H9 (cell line): Measurements from ENCODE around the gene SOX21. TPM values are rescaled to one million over a fixed set of nuclear protein-coding genes. Genes with fewer than 3 reads are reported as not detected.

Experiments
- DNase-seq: peaks from one replicate; pipeline ENCODE4 v3.0.0-alpha.2; 2017
- H2AFZ ChIP-seq: one replicate; pipeline ENCODE4 v1.6.1; 2013; ENCODE audit warnings: mild to moderate bottlenecking, low read length, control low read depth, moderate library complexity
- H2AK5ac ChIP-seq: 2 replicates; pipeline ENCODE4 v1.6.1; 2013; ENCODE audit warnings: low read length, control low read depth, mixed read lengths; ENCODE audit not compliant: insufficient read length
- H2BK120ac ChIP-seq: one replicate; pipeline ENCODE4 v1.6.1; 2013; ENCODE audit warnings: low read depth, mild to moderate bottlenecking, low read length, control low read depth, inconsistent platforms; ENCODE audit not compliant: poor library complexity, severe bottlenecking
- H2BK12ac ChIP-seq: 2 replicates; pipeline ENCODE4 v1.6.1; 2013; ENCODE audit warnings: low read length, control low read depth, mixed read lengths, low read depth; ENCODE audit not compliant: insufficient read length
- H2BK15ac ChIP-seq: 2 replicates; pipeline ENCODE4 v1.6.1; 2013; ENCODE audit warnings: low read depth, low read length, control low read depth
- H2BK20ac ChIP-seq: one replicate; pipeline ENCODE4 v1.6.1; 2013; ENCODE audit warnings: low read depth, mild to moderate bottlenecking, low read length, control low read depth, inconsistent platforms; ENCODE audit not compliant: poor library complexity, severe bottlenecking
- H2BK5ac ChIP-seq: 2 replicates; pipeline ENCODE4 v1.6.1; 2013; ENCODE audit warnings: low read length, control low read depth, mixed read lengths; ENCODE audit not compliant: insufficient read length
- H3K14ac ChIP-seq: 2 replicates; pipeline ENCODE4 v1.6.1; 2013; ENCODE audit warnings: low read length, control low read depth; ENCODE audit not compliant: insufficient read depth
- H3K18ac ChIP-seq: 2 replicates; pipeline ENCODE4 v1.6.1; 2013; ENCODE audit warnings: low read depth, mild to moderate bottlenecking, mixed read lengths, low read length, control low read depth; ENCODE audit not compliant: insufficient read length
- H3K23ac ChIP-seq: 2 replicates; pipeline ENCODE4 v1.6.1; 2013; ENCODE audit warnings: low read length, control low read depth, mixed read lengths, low read depth; ENCODE audit not compliant: insufficient read length
- H3K23me2 ChIP-seq: 2 replicates; pipeline ENCODE4 v1.6.1; 2013; ENCODE audit warnings: low read depth, mild to moderate bottlenecking, mixed read lengths, low read length, control low read depth; ENCODE audit not compliant: insufficient read length, poor library complexity, severe bottlenecking
- H3K27ac ChIP-seq: 2 replicates; pipeline ENCODE4 v1.5.1; 2013; ENCODE audit warnings: low read length, control low read depth, mixed read lengths, low read depth; ENCODE audit not compliant: insufficient read length
- H3K27me3 ChIP-seq: 2 replicates; pipeline ENCODE4 v1.6.1; 2013; ENCODE audit warnings: low read length, control low read depth, inconsistent platforms; ENCODE audit not compliant: insufficient read depth
- H3K4ac ChIP-seq: 2 replicates; pipeline ENCODE4 v1.6.1; 2013; ENCODE audit warnings: low read depth, mild to moderate bottlenecking, control low read depth, inconsistent platforms, low read length, moderate library complexity
- H3K4me1 ChIP-seq: 2 replicates; pipeline ENCODE4 v1.6.1; 2013; ENCODE audit warnings: low read length, control low read depth, inconsistent platforms; ENCODE audit not compliant: insufficient read depth
- H3K4me2 ChIP-seq: 2 replicates; pipeline ENCODE4 v1.6.1; 2013; ENCODE audit warnings: low read length, control low read depth, mixed read lengths; ENCODE audit not compliant: insufficient read length, insufficient read depth
- H3K56ac ChIP-seq: 2 replicates; pipeline ENCODE4 v1.6.1; 2013; ENCODE audit warnings: low read depth, mild to moderate bottlenecking, mixed read lengths, low read length, control low read depth; ENCODE audit not compliant: insufficient read length
- H3K79me1 ChIP-seq: 2 replicates; pipeline ENCODE4 v1.6.1; 2013; ENCODE audit warnings: low read depth, mild to moderate bottlenecking, moderate library complexity, low read length, control low read depth, inconsistent platforms; ENCODE audit not compliant: insufficient read depth, poor library complexity, severe bottlenecking
- H3K79me2 ChIP-seq: 2 replicates; pipeline ENCODE4 v1.6.1; 2013; ENCODE audit warnings: low read length, control low read depth, inconsistent platforms; ENCODE audit not compliant: insufficient read depth
- H3K9ac ChIP-seq: 2 replicates; pipeline ENCODE4 v1.6.1; 2013; ENCODE audit warnings: low read length, control low read depth, mixed read lengths; ENCODE audit not compliant: insufficient read length; ENCODE audit errors: extremely low read depth
- H3K9me3 ChIP-seq: one replicate; pipeline ENCODE4 v1.6.1; 2013; ENCODE audit warnings: low read depth, low read length, inconsistent platforms; ENCODE audit not compliant: control insufficient read depth
- H3T11ph ChIP-seq: one replicate; pipeline ENCODE4 v1.6.1; 2013; ENCODE audit warnings: mild to moderate bottlenecking, low read length, control low read depth, inconsistent platforms
- H4K20me1 ChIP-seq: one replicate; pipeline ENCODE4 v1.6.1; 2013; ENCODE audit not compliant: control insufficient read depth, insufficient read length, insufficient read depth
- H4K5ac ChIP-seq: 2 replicates; pipeline ENCODE4 v1.6.1; 2013; ENCODE audit warnings: low read depth, mild to moderate bottlenecking, mixed read lengths, low read length, control low read depth; ENCODE audit not compliant: insufficient read length
- H4K8ac ChIP-seq: replicated peaks from 2 replicates; pipeline ENCODE4 v1.6.1; 2013; ENCODE audit warnings: low read length, control low read depth, mixed read lengths, low read depth; ENCODE audit not compliant: insufficient read length
- H4K91ac ChIP-seq: 2 replicates; pipeline ENCODE4 v1.6.1; 2013; ENCODE audit warnings: low read depth, mild to moderate bottlenecking, moderate library complexity, mixed read lengths, low read length, control low read depth; ENCODE audit not compliant: insufficient read length
- H3K27ac Mint-ChIP-seq, 3 experiments: 2 replicates in 2 of 3; 3 replicates in 1 of 3; pipeline ENCODE4 v1.8.0; 2020 to 2021; ENCODE audit warnings: mixed read lengths in 3 of 3, mild to moderate bottlenecking in 1 of 3, moderate library complexity in 1 of 3
- H3K27me3 Mint-ChIP-seq: 2 replicates; pipeline ENCODE4 v1.8.0; 2021; ENCODE audit warnings: low read depth, mild to moderate bottlenecking, moderate library complexity, mixed read lengths
- H3K36me3 Mint-ChIP-seq, 3 experiments: 2 replicates in 2 of 3; 3 replicates in 1 of 3; pipeline ENCODE4 v1.8.0; 2020 to 2021; ENCODE audit warnings: low read depth in 3 of 3, mixed read lengths in 3 of 3; ENCODE audit not compliant: insufficient read depth in 1 of 3
- H3K4me1 Mint-ChIP-seq, 2 experiments: 2 replicates each; pipeline ENCODE4 v1.8.0; 2020; ENCODE audit warnings: mixed read lengths in 2 of 2
- H3K4me3 Mint-ChIP-seq, 2 experiments: 2 replicates in 1 of 2; 3 replicates in 1 of 2; pipeline ENCODE4 v1.8.0; 2020 to 2021; ENCODE audit warnings: mild to moderate bottlenecking in 2 of 2, mixed read lengths in 2 of 2, moderate library complexity in 1 of 2
- H3K9me3 Mint-ChIP-seq, 2 experiments: 2 replicates in 1 of 2; 3 replicates in 1 of 2; pipeline ENCODE4 v1.8.0; 2020; ENCODE audit warnings: mild to moderate bottlenecking in 2 of 2, mixed read lengths in 2 of 2, moderate library complexity in 1 of 2
- WGBS: extraction: QIAGEN DNeasy Blood & Tissue Kit; methylation state at CpG from one replicate; pipeline ENCODE4 v1.1.7; 2013; ENCODE audit warnings: missing lambda C conversion rate, low lambda C conversion rate, mixed read lengths; ENCODE audit not compliant: insufficient read length; ENCODE audit errors: extremely low coverage; 5-methylcytosine and 5-hydroxymethylcytosine counted together
- total RNA-seq: library from RNA; stranded (reverse); gene quantifications from 2 replicates; pipeline ENCODE4 v1.2.1, GENCODE V29; 2021
- TF ChIP-seq, protein P1 (sequence below): fragments of 200-600 bp; sonication (generic); conservative IDR thresholded peaks from 3 replicates; pipeline ENCODE4 v1.8.0; 2021; ENCODE audit warnings: antibody characterized with exemption, mild to moderate bottlenecking

Gene SOX21
- total RNA-seq, 1 experiment from 2014 or later: 38.4 TPM

GRCh38 chr13:94706101-94706842, 6.1 kb downstream of the SOX21 start:
- no peak overlapping the region for H4K8ac ChIP-seq
- Mint-ChIP-seq H3K36me3 (peaks cover 0 to 26% (median 7%) of the 10 kb centered on the region in 3 experiments; a peak in 5 of 7 replicates), H3K4me1 (peaks cover 59 to 74% of the 10 kb centered on the region in 2 experiments), H3K27ac (peak overlapping the region in 1 of 3 experiments; percentile 98; a peak in 2 of 7 replicates), H3K27me3 (peaks cover 85% of the 10 kb centered on the region), H3K9me3 (peaks cover 0 to 8% of the 10 kb centered on the region in 2 experiments; a peak in 2 of 5 replicates), H3K4me3 (peak overlapping the region; percentile 73 to 77)
- no peak overlapping the region for H2BK120ac ChIP-seq
- no peak overlapping the region for H3K27ac ChIP-seq
- H3K79me2 ChIP-seq: no peaks in the 10 kb centered on the region
- H2AFZ ChIP-seq: no peak overlapping the region
- H4K5ac ChIP-seq: no peak overlapping the region
- no peak overlapping the region for H3K23ac ChIP-seq
- H2BK15ac ChIP-seq: no peak overlapping the region
- H2AK5ac ChIP-seq: no peak overlapping the region
- H2BK12ac ChIP-seq: no peak overlapping the region
- H3K23me2 ChIP-seq: peaks cover 37% of the 10 kb centered on the region
- no peak overlapping the region for H3K14ac ChIP-seq
- no peaks in the 10 kb centered on the region for H3K9me3 ChIP-seq
- H3K4ac ChIP-seq: no peak overlapping the region
- H3K79me1 ChIP-seq: no peaks in the 10 kb centered on the region
- H3T11ph ChIP-seq: no peak overlapping the region
- WGBS: no CpG with 5 or more reads among the region's 16 CpGs
- no peak overlapping the region for H4K91ac ChIP-seq
- H3K4me2 ChIP-seq: peak overlapping the region; percentile 87
- no peaks in the 10 kb centered on the region for H3K4me1 ChIP-seq
- DNase-seq: no peak
- no peak overlapping the region for H3K18ac ChIP-seq
- H2BK5ac ChIP-seq: no peak overlapping the region
- H4K20me1 ChIP-seq: no peaks in the 10 kb centered on the region
- H3K9ac ChIP-seq: no peak overlapping the region
- H3K56ac ChIP-seq: no peak overlapping the region
- H2BK20ac ChIP-seq: no peak overlapping the region
- peaks cover 50% of the 10 kb centered on the region; the same call in 1 of the 2 replicates for H3K27me3 ChIP-seq
- TF ChIP-seq, protein P1, sequence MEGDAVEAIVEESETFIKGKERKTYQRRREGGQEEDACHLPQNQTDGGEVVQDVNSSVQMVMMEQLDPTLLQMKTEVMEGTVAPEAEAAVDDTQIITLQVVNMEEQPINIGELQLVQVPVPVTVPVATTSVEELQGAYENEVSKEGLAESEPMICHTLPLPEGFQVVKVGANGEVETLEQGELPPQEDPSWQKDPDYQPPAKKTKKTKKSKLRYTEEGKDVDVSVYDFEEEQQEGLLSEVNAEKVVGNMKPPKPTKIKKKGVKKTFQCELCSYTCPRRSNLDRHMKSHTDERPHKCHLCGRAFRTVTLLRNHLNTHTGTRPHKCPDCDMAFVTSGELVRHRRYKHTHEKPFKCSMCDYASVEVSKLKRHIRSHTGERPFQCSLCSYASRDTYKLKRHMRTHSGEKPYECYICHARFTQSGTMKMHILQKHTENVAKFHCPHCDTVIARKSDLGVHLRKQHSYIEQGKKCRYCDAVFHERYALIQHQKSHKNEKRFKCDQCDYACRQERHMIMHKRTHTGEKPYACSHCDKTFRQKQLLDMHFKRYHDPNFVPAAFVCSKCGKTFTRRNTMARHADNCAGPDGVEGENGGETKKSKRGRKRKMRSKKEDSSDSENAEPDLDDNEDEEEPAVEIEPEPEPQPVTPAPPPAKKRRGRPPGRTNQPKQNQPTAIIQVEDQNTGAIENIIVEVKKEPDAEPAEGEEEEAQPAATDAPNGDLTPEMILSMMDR: no peak
